Measurements from ENCODE around the gene RPA1.

The RPA1 gene

GRCh38 chr17:1905190-1905913 is 75.5 kb downstream of the RPA1 start:
- H3K9me3 ChIP-seq (ENCODE audit: control extremely low read depth in 1 of 5, control insufficient read depth in 4 of 5, insufficient read depth in 2 of 5, low read depth in 1 of 5, low read length in 4 of 5): no peaks in the 10 kb centered on the region
- no peaks in the 10 kb centered on the region for H3K36me3 ChIP-seq (ENCODE audit: control insufficient read depth in 4 of 4, insufficient read depth in 4 of 4, low read length in 3 of 4)
- no peak overlapping the region for H3K4me3 ChIP-seq (ENCODE audit: control insufficient read depth in 1 of 7, extremely low read depth in 1 of 7, insufficient read depth in 4 of 7, low read depth in 2 of 7, low read length in 6 of 7)
- POLR2A ChIA-PET: no interaction called here
- H3K27ac ChIP-seq (ENCODE audit: insufficient read depth in 1 of 2, low read depth in 1 of 2, low read length in 2 of 2, poor library complexity in 1 of 2, severe bottlenecking in 2 of 2): no peak overlapping the region
- DNase-seq: peak in 2 of 3 donors; percentile 14 to 42
- H3K27me3 ChIP-seq (replicated peaks in 2 of 5; ENCODE audit: control insufficient read depth in 4 of 5, insufficient read depth in 5 of 5, low read length in 4 of 5): peaks cover 4 to 68% (median 26%) of the 10 kb centered on the region in 5 experiments
- 13% methylated on average over 19 of the region's 25 CpGs for WGBS (ENCODE audit: insufficient coverage)
- peaks cover 6 to 15% (median 10%) of the 10 kb centered on the region in 4 experiments for H3K4me1 ChIP-seq (ENCODE audit: control extremely low read depth in 1 of 4, control insufficient read depth in 4 of 4, insufficient read depth in 4 of 4, low read length in 3 of 4)
- CTCF ChIA-PET: interaction anchor here (0.7 to 3.6 kb wide), 4 partner anchors 13 to 123 kb away, joined by 3 to 10 read pairs (median 5); no protein-coding TSS in a partner anchor

- no peaks in the 10 kb centered on the region for H3K36me3 ChIP-seq (ENCODE audit: control insufficient read depth in 4 of 4, insufficient read depth in 4 of 4, low read length in 3 of 4)
- no peak overlapping the region for H3K4me3 ChIP-seq (ENCODE audit: control insufficient read depth in 1 of 7, extremely low read depth in 1 of 7, insufficient read depth in 4 of 7, low read depth in 2 of 7, low read length in 6 of 7)
- H3K4me1 ChIP-seq (ENCODE audit: control extremely low read depth in 1 of 4, control insufficient read depth in 4 of 4, insufficient read depth in 4 of 4, low read length in 3 of 4): peaks cover 6 to 15% (median 10%) of the 10 kb centered on the region in 4 experiments
- peaks cover 4 to 74% (median 32%) of the 10 kb centered on the region in 5 experiments for H3K27me3 ChIP-seq (replicated peaks in 2 of 5; ENCODE audit: control insufficient read depth in 4 of 5, insufficient read depth in 5 of 5, low read length in 4 of 5)
- CTCF ChIA-PET: interaction anchor here (0.7 to 3.6 kb wide), 3 partner anchors 10 to 121 kb away, joined by 3 to 10 read pairs (median 4); no protein-coding TSS in a partner anchor
- DNase-seq: no peak
- no peaks in the 10 kb centered on the region for H3K9me3 ChIP-seq (ENCODE audit: control extremely low read depth in 1 of 5, control insufficient read depth in 4 of 5, insufficient read depth in 2 of 5, low read depth in 1 of 5, low read length in 4 of 5)
- POLR2A ChIA-PET: no interaction called here
- 89% methylated on average over 8 of the region's 8 CpGs for WGBS (ENCODE audit: insufficient coverage)
- H3K27ac ChIP-seq (ENCODE audit: insufficient read depth in 1 of 2, low read depth in 1 of 2, low read length in 2 of 2, poor library complexity in 1 of 2, severe bottlenecking in 2 of 2): no peak overlapping the region
Observed at GRCh38 chr17:1906662-1907101, 76.9 kb downstream of the RPA1 start.

- WGBS (ENCODE audit: insufficient coverage): 77% methylated on average over 10 of the region's 17 CpGs
- Histone ChIP-seq H3K27me3 (replicated peaks in 2 of 5; ENCODE audit: control insufficient read depth in 4 of 5, insufficient read depth in 5 of 5, low read length in 4 of 5) (peaks cover 4 to 74% (median 35%) of the 10 kb centered on the region in 5 experiments), H3K9me3 (ENCODE audit: control extremely low read depth in 1 of 5, control insufficient read depth in 4 of 5, insufficient read depth in 2 of 5, low read depth in 1 of 5, low read length in 4 of 5) (no peaks in the 10 kb centered on the region), H3K36me3 (ENCODE audit: control insufficient read depth in 4 of 4, insufficient read depth in 4 of 4, low read length in 3 of 4) (no peaks in the 10 kb centered on the region), H3K27ac (ENCODE audit: insufficient read depth in 1 of 2, low read depth in 1 of 2, low read length in 2 of 2, poor library complexity in 1 of 2, severe bottlenecking in 2 of 2) (no peak overlapping the region), H3K4me1 (ENCODE audit: control extremely low read depth in 1 of 4, control insufficient read depth in 4 of 4, insufficient read depth in 4 of 4, low read length in 3 of 4) (peaks cover 6 to 15% (median 10%) of the 10 kb centered on the region in 4 experiments), H3K4me3 (ENCODE audit: control insufficient read depth in 1 of 7, extremely low read depth in 1 of 7, insufficient read depth in 4 of 7, low read depth in 2 of 7, low read length in 6 of 7) (no peak overlapping the region)
- CTCF ChIA-PET: no interaction called here
- DNase-seq: no peak
- POLR2A ChIA-PET: no interaction called here
Observed at GRCh38 chr17:1907216-1907631, 77.4 kb downstream of the RPA1 start.

GRCh38 chr17:1907909-1908698 is 78.3 kb downstream of the RPA1 start:
- H3K4me1 ChIP-seq (ENCODE audit: control extremely low read depth in 1 of 4, control insufficient read depth in 4 of 4, insufficient read depth in 4 of 4, low read length in 3 of 4): peaks cover 6 to 16% (median 10%) of the 10 kb centered on the region in 4 experiments
- H3K27me3 ChIP-seq (replicated peaks in 2 of 5; ENCODE audit: control insufficient read depth in 4 of 5, insufficient read depth in 5 of 5, low read length in 4 of 5): peaks cover 4 to 73% (median 39%) of the 10 kb centered on the region in 5 experiments
- H3K9me3 ChIP-seq (ENCODE audit: control extremely low read depth in 1 of 5, control insufficient read depth in 4 of 5, insufficient read depth in 2 of 5, low read depth in 1 of 5, low read length in 4 of 5): no peaks in the 10 kb centered on the region
- no peak overlapping the region for H3K27ac ChIP-seq (ENCODE audit: insufficient read depth in 1 of 2, low read depth in 1 of 2, low read length in 2 of 2, poor library complexity in 1 of 2, severe bottlenecking in 2 of 2)
- ChIA-PET POLR2A (no interaction called here), CTCF (interaction anchor here (0.8 to 3.3 kb wide), 8 partner anchors 8 to 337 kb away, joined by 3 to 25 read pairs (median 3); partner anchors contain the start of gene RTN4RL1)
- 3% methylated on average over 42 of the region's 49 CpGs for WGBS (ENCODE audit: insufficient coverage)
- H3K4me3 ChIP-seq (ENCODE audit: control insufficient read depth in 1 of 7, extremely low read depth in 1 of 7, insufficient read depth in 4 of 7, low read depth in 2 of 7, low read length in 6 of 7): peak overlapping the region in 6 of 7 experiments; percentile 19 to 79 (median 52)
- no peaks in the 10 kb centered on the region for H3K36me3 ChIP-seq (ENCODE audit: control insufficient read depth in 4 of 4, insufficient read depth in 4 of 4, low read length in 3 of 4)
- DNase-seq: peak; percentile 29 to 78 (median 73)

GRCh38 chr17:1908699-1909309 is 79.0 kb downstream of the RPA1 start:
- ChIA-PET CTCF (interaction anchor here (0.5 to 3.3 kb wide), 13 partner anchors 9 to 372 kb away, joined by 3 to 25 read pairs (median 3); partner anchors contain the start of gene RTN4RL1), POLR2A (no interaction called here)
- Histone ChIP-seq H3K4me3 (ENCODE audit: control insufficient read depth in 1 of 7, extremely low read depth in 1 of 7, insufficient read depth in 4 of 7, low read depth in 2 of 7, low read length in 6 of 7) (peak overlapping the region in 6 of 7 experiments; percentile 19 to 79 (median 52)), H3K36me3 (ENCODE audit: control insufficient read depth in 4 of 4, insufficient read depth in 4 of 4, low read length in 3 of 4) (no peaks in the 10 kb centered on the region), H3K9me3 (ENCODE audit: control extremely low read depth in 1 of 5, control insufficient read depth in 4 of 5, insufficient read depth in 2 of 5, low read depth in 1 of 5, low read length in 4 of 5) (no peaks in the 10 kb centered on the region), H3K27me3 (replicated peaks in 2 of 5; ENCODE audit: control insufficient read depth in 4 of 5, insufficient read depth in 5 of 5, low read length in 4 of 5) (peaks cover 4 to 69% (median 39%) of the 10 kb centered on the region in 5 experiments), H3K27ac (ENCODE audit: insufficient read depth in 1 of 2, low read depth in 1 of 2, low read length in 2 of 2, poor library complexity in 1 of 2, severe bottlenecking in 2 of 2) (no peak overlapping the region), H3K4me1 (ENCODE audit: control extremely low read depth in 1 of 4, control insufficient read depth in 4 of 4, insufficient read depth in 4 of 4, low read length in 3 of 4) (peaks cover 6 to 17% (median 11%) of the 10 kb centered on the region in 4 experiments)
- peak; percentile 70 to 76 (median 74) for DNase-seq
- 0% methylated on average over 12 of the region's 22 CpGs for WGBS (ENCODE audit: insufficient coverage)

- H3K9me3 ChIP-seq (ENCODE audit: control extremely low read depth in 1 of 5, control insufficient read depth in 4 of 5, insufficient read depth in 2 of 5, low read depth in 1 of 5, low read length in 4 of 5): no peaks in the 10 kb centered on the region
- H3K4me1 ChIP-seq (ENCODE audit: control extremely low read depth in 1 of 4, control insufficient read depth in 4 of 4, insufficient read depth in 4 of 4, low read length in 3 of 4): peaks cover 6 to 26% (median 18%) of the 10 kb centered on the region in 4 experiments
- ChIA-PET CTCF (interaction anchor here (0.7 to 3.3 kb wide), 7 partner anchors 9 to 335 kb away, joined by 3 to 25 read pairs (median 6); partner anchors contain the start of gene RTN4RL1), POLR2A (no interaction called here)
- H3K27me3 ChIP-seq (replicated peaks in 2 of 5; ENCODE audit: control insufficient read depth in 4 of 5, insufficient read depth in 5 of 5, low read length in 4 of 5): peaks cover 4 to 57% (median 39%) of the 10 kb centered on the region in 5 experiments
- WGBS (ENCODE audit: insufficient coverage): 100% methylated on average over 1 of the region's 3 CpGs
- no peaks in the 10 kb centered on the region for H3K36me3 ChIP-seq (ENCODE audit: control insufficient read depth in 4 of 4, insufficient read depth in 4 of 4, low read length in 3 of 4)
- no peak overlapping the region for H3K27ac ChIP-seq (ENCODE audit: insufficient read depth in 1 of 2, low read depth in 1 of 2, low read length in 2 of 2, poor library complexity in 1 of 2, severe bottlenecking in 2 of 2)
- no peak overlapping the region for H3K4me3 ChIP-seq (ENCODE audit: control insufficient read depth in 1 of 7, extremely low read depth in 1 of 7, insufficient read depth in 4 of 7, low read depth in 2 of 7, low read length in 6 of 7)
- DNase-seq: no peak
Observed at GRCh38 chr17:1909985-1910384, 80.2 kb downstream of the RPA1 start.

Measured in common myeloid progenitor, CD34-positive (primary cell).